H9 (cell line): ENCODE data around the gene CEP43. TPM values are rescaled to one million over a fixed set of nuclear protein-coding genes. Genes with fewer than 3 reads are reported as not detected.

Experiments
- DNase-seq: peaks from one replicate; pipeline ENCODE4 v3.0.0-alpha.2; 2017
- H2AFZ ChIP-seq: one replicate; pipeline ENCODE4 v1.6.1; 2013; ENCODE audit warnings: mild to moderate bottlenecking, low read length, control low read depth, moderate library complexity
- H2AK5ac ChIP-seq: 2 replicates; pipeline ENCODE4 v1.6.1; 2013; ENCODE audit warnings: low read length, control low read depth, mixed read lengths; ENCODE audit not compliant: insufficient read length
- H2BK120ac ChIP-seq: one replicate; pipeline ENCODE4 v1.6.1; 2013; ENCODE audit warnings: low read depth, mild to moderate bottlenecking, low read length, control low read depth, inconsistent platforms; ENCODE audit not compliant: poor library complexity, severe bottlenecking
- H2BK12ac ChIP-seq: 2 replicates; pipeline ENCODE4 v1.6.1; 2013; ENCODE audit warnings: low read length, control low read depth, mixed read lengths, low read depth; ENCODE audit not compliant: insufficient read length
- H2BK15ac ChIP-seq: 2 replicates; pipeline ENCODE4 v1.6.1; 2013; ENCODE audit warnings: low read depth, low read length, control low read depth
- H2BK20ac ChIP-seq: one replicate; pipeline ENCODE4 v1.6.1; 2013; ENCODE audit warnings: low read depth, mild to moderate bottlenecking, low read length, control low read depth, inconsistent platforms; ENCODE audit not compliant: poor library complexity, severe bottlenecking
- H2BK5ac ChIP-seq: 2 replicates; pipeline ENCODE4 v1.6.1; 2013; ENCODE audit warnings: low read length, control low read depth, mixed read lengths; ENCODE audit not compliant: insufficient read length
- H3K14ac ChIP-seq: 2 replicates; pipeline ENCODE4 v1.6.1; 2013; ENCODE audit warnings: low read length, control low read depth; ENCODE audit not compliant: insufficient read depth
- H3K18ac ChIP-seq: 2 replicates; pipeline ENCODE4 v1.6.1; 2013; ENCODE audit warnings: low read depth, mild to moderate bottlenecking, mixed read lengths, low read length, control low read depth; ENCODE audit not compliant: insufficient read length
- H3K23ac ChIP-seq: 2 replicates; pipeline ENCODE4 v1.6.1; 2013; ENCODE audit warnings: low read length, control low read depth, mixed read lengths, low read depth; ENCODE audit not compliant: insufficient read length
- H3K23me2 ChIP-seq: 2 replicates; pipeline ENCODE4 v1.6.1; 2013; ENCODE audit warnings: low read depth, mild to moderate bottlenecking, mixed read lengths, low read length, control low read depth; ENCODE audit not compliant: insufficient read length, poor library complexity, severe bottlenecking
- H3K27ac ChIP-seq: 2 replicates; pipeline ENCODE4 v1.5.1; 2013; ENCODE audit warnings: low read length, control low read depth, mixed read lengths, low read depth; ENCODE audit not compliant: insufficient read length
- H3K27me3 ChIP-seq: 2 replicates; pipeline ENCODE4 v1.6.1; 2013; ENCODE audit warnings: low read length, control low read depth, inconsistent platforms; ENCODE audit not compliant: insufficient read depth
- H3K4ac ChIP-seq: 2 replicates; pipeline ENCODE4 v1.6.1; 2013; ENCODE audit warnings: low read depth, mild to moderate bottlenecking, control low read depth, inconsistent platforms, low read length, moderate library complexity
- H3K4me1 ChIP-seq: 2 replicates; pipeline ENCODE4 v1.6.1; 2013; ENCODE audit warnings: low read length, control low read depth, inconsistent platforms; ENCODE audit not compliant: insufficient read depth
- H3K4me2 ChIP-seq: 2 replicates; pipeline ENCODE4 v1.6.1; 2013; ENCODE audit warnings: low read length, control low read depth, mixed read lengths; ENCODE audit not compliant: insufficient read length, insufficient read depth
- H3K56ac ChIP-seq: 2 replicates; pipeline ENCODE4 v1.6.1; 2013; ENCODE audit warnings: low read depth, mild to moderate bottlenecking, mixed read lengths, low read length, control low read depth; ENCODE audit not compliant: insufficient read length
- H3K79me1 ChIP-seq: 2 replicates; pipeline ENCODE4 v1.6.1; 2013; ENCODE audit warnings: low read depth, mild to moderate bottlenecking, moderate library complexity, low read length, control low read depth, inconsistent platforms; ENCODE audit not compliant: insufficient read depth, poor library complexity, severe bottlenecking
- H3K79me2 ChIP-seq: 2 replicates; pipeline ENCODE4 v1.6.1; 2013; ENCODE audit warnings: low read length, control low read depth, inconsistent platforms; ENCODE audit not compliant: insufficient read depth
- H3K9ac ChIP-seq: 2 replicates; pipeline ENCODE4 v1.6.1; 2013; ENCODE audit warnings: low read length, control low read depth, mixed read lengths; ENCODE audit not compliant: insufficient read length; ENCODE audit errors: extremely low read depth
- H3K9me3 ChIP-seq: one replicate; pipeline ENCODE4 v1.6.1; 2013; ENCODE audit warnings: low read depth, low read length, inconsistent platforms; ENCODE audit not compliant: control insufficient read depth
- H3T11ph ChIP-seq: one replicate; pipeline ENCODE4 v1.6.1; 2013; ENCODE audit warnings: mild to moderate bottlenecking, low read length, control low read depth, inconsistent platforms
- H4K20me1 ChIP-seq: one replicate; pipeline ENCODE4 v1.6.1; 2013; ENCODE audit not compliant: control insufficient read depth, insufficient read length, insufficient read depth
- H4K5ac ChIP-seq: 2 replicates; pipeline ENCODE4 v1.6.1; 2013; ENCODE audit warnings: low read depth, mild to moderate bottlenecking, mixed read lengths, low read length, control low read depth; ENCODE audit not compliant: insufficient read length
- H4K8ac ChIP-seq: replicated peaks from 2 replicates; pipeline ENCODE4 v1.6.1; 2013; ENCODE audit warnings: low read length, control low read depth, mixed read lengths, low read depth; ENCODE audit not compliant: insufficient read length
- H4K91ac ChIP-seq: 2 replicates; pipeline ENCODE4 v1.6.1; 2013; ENCODE audit warnings: low read depth, mild to moderate bottlenecking, moderate library complexity, mixed read lengths, low read length, control low read depth; ENCODE audit not compliant: insufficient read length
- H3K27ac Mint-ChIP-seq, 3 experiments: 2 replicates in 2 of 3; 3 replicates in 1 of 3; pipeline ENCODE4 v1.8.0; 2020 to 2021; ENCODE audit warnings: mixed read lengths in 3 of 3, mild to moderate bottlenecking in 1 of 3, moderate library complexity in 1 of 3
- H3K27me3 Mint-ChIP-seq: 2 replicates; pipeline ENCODE4 v1.8.0; 2021; ENCODE audit warnings: low read depth, mild to moderate bottlenecking, moderate library complexity, mixed read lengths
- H3K36me3 Mint-ChIP-seq, 3 experiments: 2 replicates in 2 of 3; 3 replicates in 1 of 3; pipeline ENCODE4 v1.8.0; 2020 to 2021; ENCODE audit warnings: low read depth in 3 of 3, mixed read lengths in 3 of 3; ENCODE audit not compliant: insufficient read depth in 1 of 3
- H3K4me1 Mint-ChIP-seq, 2 experiments: 2 replicates each; pipeline ENCODE4 v1.8.0; 2020; ENCODE audit warnings: mixed read lengths in 2 of 2
- H3K4me3 Mint-ChIP-seq, 2 experiments: 2 replicates in 1 of 2; 3 replicates in 1 of 2; pipeline ENCODE4 v1.8.0; 2020 to 2021; ENCODE audit warnings: mild to moderate bottlenecking in 2 of 2, mixed read lengths in 2 of 2, moderate library complexity in 1 of 2
- H3K9me3 Mint-ChIP-seq, 2 experiments: 2 replicates in 1 of 2; 3 replicates in 1 of 2; pipeline ENCODE4 v1.8.0; 2020; ENCODE audit warnings: mild to moderate bottlenecking in 2 of 2, mixed read lengths in 2 of 2, moderate library complexity in 1 of 2
- CTCF ChIP-seq: fragments of 200-600 bp; sonication (generic); conservative IDR thresholded peaks from 3 replicates; pipeline ENCODE4 v1.8.0; 2021; ENCODE audit warnings: antibody characterized with exemption, mild to moderate bottlenecking
- WGBS: extraction: QIAGEN DNeasy Blood & Tissue Kit; methylation state at CpG from one replicate; pipeline ENCODE4 v1.1.7; 2013; ENCODE audit warnings: missing lambda C conversion rate, low lambda C conversion rate, mixed read lengths; ENCODE audit not compliant: insufficient read length; ENCODE audit errors: extremely low coverage; 5-methylcytosine and 5-hydroxymethylcytosine counted together
- total RNA-seq: library from RNA; stranded (reverse); gene quantifications from 2 replicates; pipeline ENCODE4 v1.2.1, GENCODE V29; 2021

Gene CEP43
- total RNA-seq, 1 experiment from 2014 or later: 33.6 TPM

- H2BK20ac ChIP-seq: no peak overlapping the region
- DNase-seq: no peak
- no peak overlapping the region for H2AFZ ChIP-seq
- no peak overlapping the region for H2BK120ac ChIP-seq
- H3K79me1 ChIP-seq: no peaks in the 10 kb centered on the region
- no peak for TF ChIP-seq CTCF
- no peaks in the 10 kb centered on the region for H3K79me2 ChIP-seq
- H3K27ac ChIP-seq: no peak overlapping the region
- H2BK12ac ChIP-seq: no peak overlapping the region
- Mint-ChIP-seq H3K4me1 (peaks cover 12 to 23% of the 10 kb centered on the region in 2 experiments), H3K27me3 (peaks cover 14% of the 10 kb centered on the region), H3K36me3 (peaks cover 12 to 54% (median 35%) of the 10 kb centered on the region in 3 experiments), H3K9me3 (peaks cover 20 to 29% of the 10 kb centered on the region in 2 experiments), H3K27ac (no peak overlapping the region), H3K4me3 (no peak overlapping the region)
- no peak overlapping the region for H4K8ac ChIP-seq
- H3K18ac ChIP-seq: no peak overlapping the region
- no peak overlapping the region for H4K5ac ChIP-seq
- peaks cover 3% of the 10 kb centered on the region; the same call in 1 of the 2 replicates for H3K4me1 ChIP-seq
- no peak overlapping the region for H4K91ac ChIP-seq
- no peak overlapping the region for H3K23ac ChIP-seq
- no peaks in the 10 kb centered on the region for H3K23me2 ChIP-seq
- H3K9me3 ChIP-seq: no peaks in the 10 kb centered on the region
- H3T11ph ChIP-seq: no peak overlapping the region
- H4K20me1 ChIP-seq: no peaks in the 10 kb centered on the region
- no peak overlapping the region for H2BK15ac ChIP-seq
- no peak overlapping the region for H3K4me2 ChIP-seq
- no peak overlapping the region for H3K4ac ChIP-seq
- H2BK5ac ChIP-seq: no peak overlapping the region
- no peak overlapping the region for H3K14ac ChIP-seq
- no peak overlapping the region for H3K9ac ChIP-seq
- no peak overlapping the region for H2AK5ac ChIP-seq
- H3K56ac ChIP-seq: no peak overlapping the region
- H3K27me3 ChIP-seq: no peaks in the 10 kb centered on the region
- WGBS: no CpG with 5 or more reads among the region's 8 CpGs
Measured at GRCh38 chr6:166971271-166971670, 27.9 kb upstream of the CEP43 start.
